Activated T-helper 1 cell treated with anti-CD3 and anti-CD28 coated beads, Interleukin-12 subunit alpha, Interleukin-12 subunit beta, Interleukin-2, Interleukin-4 antibody, amounts not matched to agents 30 ng/mL and 10 ng/mL and 1 ng/mL, durations not matched to agents 14 hours and 24 hours and 36 hours (primary cell): ENCODE results near the gene MPV17L2. TPM values are rescaled to one million over a fixed set of nuclear protein-coding genes. Genes with fewer than 3 reads are reported as not detected.

Source experiments
- DNase-seq: peaks from one replicate; pipeline ENCODE4 v3.0.0; 2021; ENCODE audit warnings: low spot score
- H3K27ac Mint-ChIP-seq: one replicate; pipeline ENCODE4 v1.8.0; 2021; ENCODE audit warnings: mild to moderate bottlenecking, mixed read lengths
- H3K27me3 Mint-ChIP-seq: one replicate; pipeline ENCODE4 v1.8.0; 2022; ENCODE audit warnings: mild to moderate bottlenecking, moderate library complexity, mixed read lengths; ENCODE audit not compliant: insufficient read depth
- H3K36me3 Mint-ChIP-seq: one replicate; pipeline ENCODE4 v1.8.0; 2021; ENCODE audit warnings: low read depth, mixed read lengths
- H3K4me1 Mint-ChIP-seq: one replicate; pipeline ENCODE4 v1.8.0; 2021; ENCODE audit warnings: low read depth, mixed read lengths
- H3K4me3 Mint-ChIP-seq: one replicate; pipeline ENCODE4 v1.8.0; 2021; ENCODE audit warnings: mild to moderate bottlenecking, moderate library complexity, mixed read lengths
- H3K9me3 Mint-ChIP-seq: one replicate; pipeline ENCODE4 v1.8.0; 2021; ENCODE audit warnings: mixed read lengths
- intact Hi-C: fragments of 100-400 bp; cut with micrococcal nuclease; formaldehyde crosslinking; loops from one replicate; pipeline ENCODE4 v1.15.1; 2024
- total RNA-seq: library from RNA; stranded (reverse); gene quantifications from 2 replicates; pipeline ENCODE4 v1.2.3, GENCODE V29; 2022

The MPV17L2 gene
- 19.2 and 23.3 TPM in 2 replicates for total RNA-seq

DNA sequence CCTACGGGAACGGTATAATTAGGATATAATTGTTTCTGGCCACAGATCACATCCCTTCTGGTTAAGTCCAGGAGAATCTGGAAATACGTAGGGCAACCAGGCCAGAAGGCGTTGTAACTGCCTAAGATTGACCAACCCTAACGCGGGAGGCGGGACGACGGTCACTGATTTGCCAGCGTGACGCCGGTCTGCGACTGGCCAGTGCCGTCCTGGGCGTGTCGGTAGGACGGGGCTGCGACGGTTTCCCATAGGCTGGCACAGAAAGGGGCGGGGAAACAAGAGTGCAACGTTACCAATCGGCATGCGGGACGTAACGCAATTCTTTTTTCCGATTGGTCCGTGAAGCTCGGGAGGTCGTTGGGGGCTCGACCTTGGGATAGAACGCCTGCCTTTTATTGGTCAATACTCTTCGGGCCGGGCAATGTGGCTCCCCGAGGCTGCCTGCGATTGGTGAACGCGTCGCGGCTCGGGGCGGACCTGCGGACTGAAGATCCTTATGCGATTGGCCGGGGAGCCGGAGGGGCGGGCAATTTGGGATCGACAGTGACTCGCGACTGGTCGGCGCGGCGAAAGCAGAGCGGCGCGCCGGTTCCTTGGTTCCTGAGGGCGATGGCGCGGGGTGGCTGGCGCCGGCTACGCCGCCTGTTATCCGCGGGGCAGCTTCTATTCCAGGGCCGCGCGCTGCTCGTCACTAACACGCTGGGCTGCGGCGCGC lies at the start of gene MPV17L2:
TSS of gene MPV17L2 (plus strand) at position 546 of the 715 bp plus-strand sequence. CDS start at position 610, 64 bp downstream.
- Mint-ChIP-seq H3K36me3 (no peaks in the 10 kb centered on the region), H3K4me1 (peaks cover 20% of the 10 kb centered on the region), H3K27me3 (no peaks in the 10 kb centered on the region), H3K27ac (peak within 1 kb of the TSS; percentile 90), H3K9me3 (no peaks in the 10 kb centered on the region), H3K4me3 (peak within 1 kb of the TSS; percentile 83)
- intact Hi-C loops, result loop anchor here (1.0 to 5.0 kb wide), 12 partner anchors 11 to 349 kb away; partner anchors contain the start of genes ELL, FKBP8, IFI30 and JUND
- DNase-seq, result peak; percentile 99

GRCh38 chr19:18143902-18144301 lies 49.1 kb upstream of the MPV17L2 start:
- H3K4me3 Mint-ChIP-seq, result no peak overlapping the region
- H3K9me3 Mint-ChIP-seq, result no peaks in the 10 kb centered on the region
- no peak overlapping the region for H3K27ac Mint-ChIP-seq
- no peak for DNase-seq
- H3K4me1 Mint-ChIP-seq, result no peaks in the 10 kb centered on the region
- no peaks in the 10 kb centered on the region for H3K27me3 Mint-ChIP-seq
- intact Hi-C loops, result no loop called here
- peaks cover 37% of the 10 kb centered on the region for H3K36me3 Mint-ChIP-seq

DNA sequence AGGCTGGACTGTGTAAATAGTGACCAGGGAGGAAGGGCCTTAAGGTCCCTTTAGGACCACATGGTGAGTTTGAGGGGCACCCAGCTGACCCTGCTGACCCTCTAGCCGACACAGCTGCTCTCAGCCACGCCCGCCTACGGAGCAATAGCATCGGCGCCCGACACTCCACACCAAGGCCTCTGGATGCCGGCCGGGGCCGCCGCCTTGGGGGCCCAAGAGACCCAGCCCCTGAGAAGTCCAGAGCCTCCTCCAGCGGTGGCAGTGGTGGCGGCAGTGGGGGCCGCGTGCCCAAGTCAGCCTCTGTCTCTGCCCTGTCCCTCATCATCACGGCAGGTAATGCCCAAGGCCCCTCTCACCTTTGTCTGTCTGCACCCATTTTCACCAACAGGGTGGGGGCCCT lies 48.7 kb upstream of the MPV17L2 start:
- Mint-ChIP-seq H3K4me3 (no peak overlapping the region), H3K9me3 (no peaks in the 10 kb centered on the region), H3K36me3 (peaks cover 37% of the 10 kb centered on the region), H3K4me1 (no peaks in the 10 kb centered on the region), H3K27me3 (no peaks in the 10 kb centered on the region), H3K27ac (no peak overlapping the region)
- intact Hi-C loops, result no loop called here
- DNase-seq, result no peak

- Mint-ChIP-seq H3K9me3 (no peaks in the 10 kb centered on the region), H3K27ac (peak overlapping the region; percentile 12), H3K36me3 (peaks cover 39% of the 10 kb centered on the region), H3K4me3 (no peak overlapping the region), H3K4me1 (no peaks in the 10 kb centered on the region), H3K27me3 (no peaks in the 10 kb centered on the region)
- intact Hi-C loops, result no loop called here
- no peak for DNase-seq
These were observed 48.1 kb upstream of the MPV17L2 start for GRCh38 chr19:18144906-18145305.

DNA sequence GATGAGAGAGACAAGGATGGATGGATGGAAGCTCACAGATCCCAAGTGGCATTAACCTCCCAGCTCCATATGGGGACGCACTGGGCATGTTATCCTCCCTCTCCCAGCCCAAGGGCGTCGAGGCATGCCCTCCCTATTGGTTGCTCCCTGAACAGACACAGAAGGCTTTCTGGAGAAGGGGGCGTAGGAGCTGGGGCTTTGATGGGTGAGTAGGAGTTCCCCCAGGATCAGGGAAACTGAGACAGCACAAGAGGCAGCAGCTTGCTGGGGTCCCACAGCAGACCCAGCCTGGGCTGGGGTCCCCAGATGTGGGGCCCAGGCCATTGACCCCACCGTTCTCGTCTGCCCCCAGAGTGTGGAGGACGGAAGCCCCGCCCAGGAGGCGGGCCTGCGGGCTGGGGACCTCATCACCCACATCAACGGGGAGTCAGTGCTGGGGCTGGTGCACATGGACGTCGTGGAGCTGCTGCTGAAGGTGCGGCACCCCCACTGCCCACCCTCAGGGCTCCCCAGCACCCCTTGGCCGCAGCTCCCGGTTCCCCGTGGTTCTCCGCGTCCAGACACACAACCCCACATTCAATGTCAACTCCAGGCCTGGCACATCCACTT lies 47.5 kb upstream of the MPV17L2 start:
- H3K36me3 Mint-ChIP-seq, result peaks cover 37% of the 10 kb centered on the region
- no peaks in the 10 kb centered on the region for H3K4me1 Mint-ChIP-seq
- intact Hi-C loops, result no loop called here
- H3K4me3 Mint-ChIP-seq, result no peak overlapping the region
- no peaks in the 10 kb centered on the region for H3K9me3 Mint-ChIP-seq
- peak overlapping the region; percentile 12 for H3K27ac Mint-ChIP-seq
- DNase-seq, result no peak
- H3K27me3 Mint-ChIP-seq, result no peaks in the 10 kb centered on the region

DNA sequence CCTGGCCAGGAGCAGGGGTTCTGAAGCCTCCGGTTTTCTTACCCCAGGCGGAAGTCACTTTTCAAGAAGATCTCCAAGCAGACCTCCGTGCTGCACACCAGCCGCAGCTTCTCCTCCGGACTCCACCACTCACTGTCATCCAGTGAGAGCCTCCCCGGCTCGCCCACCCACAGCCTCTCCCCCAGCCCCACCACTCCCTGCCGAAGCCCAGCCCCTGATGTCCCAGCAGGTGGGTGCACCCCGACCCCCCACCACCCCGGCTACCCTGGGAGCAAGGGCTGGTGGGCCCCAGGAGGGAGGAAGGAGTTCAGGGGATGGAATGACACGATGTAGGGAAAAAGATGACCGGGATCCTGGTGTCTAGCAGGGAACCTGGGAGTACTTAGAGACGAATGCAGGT lies 45.6 kb upstream of the MPV17L2 start:
- no peaks in the 10 kb centered on the region for H3K9me3 Mint-ChIP-seq
- peaks cover 33% of the 10 kb centered on the region for H3K36me3 Mint-ChIP-seq
- H3K4me3 Mint-ChIP-seq, result no peak overlapping the region
- H3K27me3 Mint-ChIP-seq, result no peaks in the 10 kb centered on the region
- peaks cover 11% of the 10 kb centered on the region for H3K4me1 Mint-ChIP-seq
- intact Hi-C loops, result no loop called here
- H3K27ac Mint-ChIP-seq, result no peak overlapping the region
- no peak for DNase-seq

DNA sequence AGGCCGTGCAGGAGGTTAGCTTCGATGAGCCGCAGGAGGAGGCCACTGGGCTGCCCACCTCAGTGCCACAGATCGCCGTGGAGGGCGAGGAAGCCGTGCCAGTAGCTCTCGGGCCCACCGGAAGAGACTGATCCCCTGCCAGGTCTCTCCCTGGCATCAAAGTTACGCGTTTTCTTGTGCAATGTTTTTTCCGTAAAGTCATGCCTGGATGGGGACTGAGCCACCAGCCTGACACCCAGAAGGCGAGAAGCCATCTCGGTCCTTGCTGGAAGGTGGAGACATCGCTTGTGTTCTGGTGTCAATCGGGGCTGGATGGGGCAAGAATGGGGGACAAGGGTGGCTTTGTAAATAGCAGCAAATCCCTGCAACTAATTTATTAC lies 43.4 kb upstream of the MPV17L2 start:
- DNase-seq, result no peak

GRCh38 chr19:18150776-18151624 lies 42.0 kb upstream of the MPV17L2 start:
- peak overlapping the region; percentile 96 for H3K27ac Mint-ChIP-seq
- intact Hi-C loops, result loop anchor here (5.0 to 10.0 kb wide), 2 partner anchors 206 to 1074 kb away; partner anchors contain the start of genes HAUS8 and MYO9B

More for the DNA sequence above, 43.4 kb upstream of the MPV17L2 start:
- Mint-ChIP-seq H3K27ac (no peak overlapping the region), H3K4me3 (no peak overlapping the region), H3K9me3 (no peaks in the 10 kb centered on the region), H3K4me1 (peaks cover 23% of the 10 kb centered on the region), H3K27me3 (peaks cover 3% of the 10 kb centered on the region), H3K36me3 (peaks cover 22% of the 10 kb centered on the region)
- intact Hi-C loops, result no loop called here

GRCh38 chr19:18152442-18152816 lies 40.6 kb upstream of the MPV17L2 start:
- peak overlapping the region; percentile 84 for H3K4me3 Mint-ChIP-seq
- H3K9me3 Mint-ChIP-seq, result no peaks in the 10 kb centered on the region

More at GRCh38 chr19:18150776-18151624, 42.0 kb upstream of the MPV17L2 start:
- H3K36me3 Mint-ChIP-seq, result peaks cover 14% of the 10 kb centered on the region
- H3K27me3 Mint-ChIP-seq, result peaks cover 3% of the 10 kb centered on the region
- no peaks in the 10 kb centered on the region for H3K9me3 Mint-ChIP-seq
- H3K4me3 Mint-ChIP-seq, result peak overlapping the region; percentile 84
- H3K4me1 Mint-ChIP-seq, result peaks cover 23% of the 10 kb centered on the region
- DNase-seq, result no peak

GRCh38 chr19:18152817-18153555 lies 40.0 kb upstream of the MPV17L2 start, which contains the start of gene PIK3R2:
Gene PIK3R2 (plus strand): TSS chr19:18153163. CDS start chr19:18155880, 2,717 bp downstream.
- Mint-ChIP-seq H3K36me3 (peaks cover 8% of the 10 kb centered on the region), H3K27ac (peak within 1 kb of the TSS; percentile 96), H3K9me3 (no peaks in the 10 kb centered on the region), H3K4me3 (peak within 1 kb of the TSS; percentile 84), H3K4me1 (peaks cover 23% of the 10 kb centered on the region), H3K27me3 (peaks cover 3% of the 10 kb centered on the region)
- intact Hi-C loops, result loop anchor here (1.0 to 10.0 kb wide), 10 partner anchors 8 to 1076 kb away; partner anchors contain the start of genes ARRDC2, HAUS8, LSM4 and MYO9B
- DNase-seq, result peak; percentile 100

More at GRCh38 chr19:18152442-18152816, 40.6 kb upstream of the MPV17L2 start:
- intact Hi-C loops, result loop anchor here (1.0 to 10.0 kb wide), 9 partner anchors 33 to 1075 kb away; partner anchors contain the start of genes ARRDC2, HAUS8, LSM4 and MYO9B
- peaks cover 23% of the 10 kb centered on the region for H3K4me1 Mint-ChIP-seq
- peak overlapping the region; percentile 96 for H3K27ac Mint-ChIP-seq
- H3K27me3 Mint-ChIP-seq, result peaks cover 3% of the 10 kb centered on the region
- peak; percentile 95 for DNase-seq
- H3K36me3 Mint-ChIP-seq, result peaks cover 9% of the 10 kb centered on the region

DNA sequence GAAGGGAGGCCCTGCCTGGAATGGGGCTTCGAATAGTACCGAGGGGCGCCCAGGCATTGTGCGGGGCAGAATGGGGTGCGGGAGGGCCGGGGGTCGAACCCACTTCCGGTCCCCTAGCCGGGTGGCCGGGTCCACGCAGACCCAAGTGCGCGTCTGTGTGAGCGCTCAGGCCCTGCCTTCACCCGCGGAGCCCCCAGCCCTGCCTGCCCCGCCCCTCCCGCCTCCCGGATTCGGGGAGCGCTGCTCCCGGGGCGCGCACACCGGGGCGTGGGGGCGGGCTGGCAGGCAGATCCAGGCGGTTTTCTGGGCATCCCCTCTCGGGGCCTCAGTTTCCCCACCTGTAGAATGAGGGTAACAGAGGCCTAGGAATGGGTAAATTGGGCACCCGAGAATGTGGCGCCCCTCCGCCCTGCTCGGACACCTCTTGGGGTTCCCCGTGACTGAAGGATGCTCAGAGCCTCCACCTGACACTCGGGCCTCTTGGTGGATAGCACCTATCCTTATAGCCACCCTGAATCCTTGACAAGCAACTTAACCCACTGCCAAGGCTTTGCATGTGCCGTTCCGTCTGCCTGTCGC lies 39.4 kb upstream of the MPV17L2 start:
- peak overlapping the region; percentile 90 for H3K27ac Mint-ChIP-seq
- peaks cover 3% of the 10 kb centered on the region for H3K27me3 Mint-ChIP-seq

More for the DNA sequence above, 39.4 kb upstream of the MPV17L2 start:
- H3K36me3 Mint-ChIP-seq, result peaks cover 4% of the 10 kb centered on the region
- H3K4me3 Mint-ChIP-seq, result peak overlapping the region; percentile 83
- intact Hi-C loops, result loop anchor here (1.0 to 10.0 kb wide), 6 partner anchors 8 to 1076 kb away; partner anchors contain the start of genes ARRDC2, HAUS8, LSM4 and MYO9B
- no peak for DNase-seq
- peaks cover 23% of the 10 kb centered on the region for H3K4me1 Mint-ChIP-seq
- no peaks in the 10 kb centered on the region for H3K9me3 Mint-ChIP-seq
